HepG2 (cell line): ENCODE measurements around the gene IFI35. TPM values are rescaled to one million over a fixed set of nuclear protein-coding genes. Genes with fewer than 3 reads are reported as not detected.
A peak's percentile ranks its signal among the peaks of the same experiment; 100 is the strongest.

Experiments used
- BCLAF1 ChIP-seq: fragments of 450-650 bp; IDR thresholded peaks from 2 replicates; pipeline ENCODE4 v1.6.1; 2017; ENCODE audit warnings: mild to moderate bottlenecking
- BORCS8-MEF2B ChIP-seq: sonication (generic); formaldehyde crosslinking; IDR thresholded peaks from 2 replicates; pipeline ENCODE4 v1.8.0; 2022; ENCODE audit warnings: mild to moderate bottlenecking, missing genetic modification reagents
- CENPX ChIP-seq: sonication (generic); formaldehyde crosslinking; IDR thresholded peaks from 2 replicates; pipeline ENCODE4 v1.9.0; 2021; ENCODE audit warnings: mild to moderate bottlenecking, missing genetic modification reagents, moderate library complexity
- FOSL1 ChIP-seq: sonication (generic); formaldehyde crosslinking; IDR thresholded peaks from 2 replicates; pipeline ENCODE4 v1.9.0; 2021; ENCODE audit warnings: missing genetic modification reagents, borderline replicate concordance
- HOXD1 ChIP-seq: sonication (generic); formaldehyde crosslinking; IDR thresholded peaks from 2 replicates; pipeline ENCODE4 v1.5.0; 2020; ENCODE audit warnings: missing genetic modification reagents
- MEIS2 ChIP-seq: sonication (generic); formaldehyde crosslinking; IDR thresholded peaks from 2 replicates; pipeline ENCODE4 v1.9.0; 2021; ENCODE audit warnings: mild to moderate bottlenecking, missing genetic modification reagents
- MTF2 ChIP-seq: sonication (generic); formaldehyde crosslinking; IDR thresholded peaks from 2 replicates; pipeline ENCODE4 v1.5.0; 2020; ENCODE audit warnings: missing genetic modification reagents, borderline replicate concordance
- NFE2L2 ChIP-seq: fragments of 150-350 bp; IDR thresholded peaks from 2 replicates; pipeline ENCODE4 v1.6.1; 2014; ENCODE audit warnings: low read length
- NFKB2 ChIP-seq: sonication (generic); formaldehyde crosslinking; IDR thresholded peaks from 2 replicates; pipeline ENCODE4 v1.4.0; 2020; ENCODE audit warnings: missing genetic modification reagents, borderline replicate concordance
- PRDM4 ChIP-seq: sonication (generic); formaldehyde crosslinking; IDR thresholded peaks from 2 replicates; pipeline ENCODE4 v1.9.0; 2021; ENCODE audit warnings: missing genetic modification reagents, borderline replicate concordance
- REXO4 ChIP-seq: sonication (generic); formaldehyde crosslinking; IDR thresholded peaks from 2 replicates; pipeline ENCODE4 v1.8.0; 2022; ENCODE audit warnings: missing genetic modification reagents, mild to moderate bottlenecking, borderline replicate concordance
- SMAD9 ChIP-seq: sonication (generic); formaldehyde crosslinking; IDR thresholded peaks from 2 replicates; pipeline ENCODE4 v1.5.1; 2020; ENCODE audit warnings: mild to moderate bottlenecking, missing genetic modification reagents
- SP4 ChIP-seq: sonication (generic); formaldehyde crosslinking; IDR thresholded peaks from 2 replicates; pipeline ENCODE4 v1.8.1; 2023; ENCODE audit warnings: mild to moderate bottlenecking, missing genetic modification reagents
- TCF7L2 ChIP-seq: IDR thresholded peaks from 2 replicates; pipeline ENCODE4 v1.6.1; 2011; ENCODE audit warnings: mild to moderate bottlenecking, low read depth, low read length, moderate library complexity
- ZBTB43 ChIP-seq: sonication (generic); formaldehyde crosslinking; conservative IDR thresholded peaks from 2 replicates; pipeline ENCODE4 v1.4.0; 2020; ENCODE audit warnings: missing genetic modification reagents
- ZC3H13 ChIP-seq: sonication (generic); formaldehyde crosslinking; IDR thresholded peaks from 2 replicates; pipeline ENCODE4 v1.8.1; 2023; ENCODE audit warnings: mild to moderate bottlenecking, missing genetic modification reagents, moderate library complexity
- ZFP37 ChIP-seq: sonication (generic); formaldehyde crosslinking; IDR thresholded peaks from 2 replicates; pipeline ENCODE4 v1.4.0; 2020; ENCODE audit warnings: missing genetic modification reagents, borderline replicate concordance
- ZNF235 ChIP-seq: sonication (generic); formaldehyde crosslinking; IDR thresholded peaks from 2 replicates; pipeline ENCODE4 v1.8.1; 2023; ENCODE audit warnings: mild to moderate bottlenecking, missing genetic modification reagents, borderline replicate concordance
- ZNF253 ChIP-seq: sonication (generic); formaldehyde crosslinking; IDR thresholded peaks from 2 replicates; pipeline ENCODE4 v1.8.0; 2022; ENCODE audit warnings: mild to moderate bottlenecking, missing genetic modification reagents, borderline replicate concordance
- ZNF512 ChIP-seq: sonication (generic); formaldehyde crosslinking; IDR thresholded peaks from 2 replicates; pipeline ENCODE4 v1.4.0; 2020; ENCODE audit warnings: mild to moderate bottlenecking, missing genetic modification reagents
- ZNF709 ChIP-seq: sonication (generic); formaldehyde crosslinking; IDR thresholded peaks from 2 replicates; pipeline ENCODE4 v1.5.0; 2020; ENCODE audit warnings: mild to moderate bottlenecking, missing genetic modification reagents
- ZSCAN21 ChIP-seq: sonication (generic); formaldehyde crosslinking; IDR thresholded peaks from 2 replicates; pipeline ENCODE4 v1.8.0; 2022; ENCODE audit warnings: mild to moderate bottlenecking, missing genetic modification reagents, moderate library complexity, borderline replicate concordance
- polyA plus RNA-seq, 8 experiments: library from polyadenylated mRNA; depleted of rRNA in 3 of 8; stranded (reverse) in 7 of 8; unstranded in 1 of 8; fragments of >200 nt; fragmentation: Illumina TruSeq in 4 of 8; extraction: Trizol in 4 of 8; gene quantifications; 2 replicates each; pipeline versions ENCODE4 v1.2.1 to v1.2.3, GENCODE V29; 2011 to 2016; ENCODE audit warnings: low read depth in 4 of 8, missing spikeins in 1 of 8, mixed read lengths in 1 of 8; ENCODE audit not compliant: insufficient read depth in 1 of 8
- total RNA-seq, 5 experiments: library from RNA; depleted of rRNA; stranded (reverse); fragments of >200 nt; fragmentation: Illumina TruSeq; extraction: Trizol; gene quantifications; 2 replicates each; pipeline ENCODE4 v1.2.3, GENCODE V29; 2016; ENCODE audit warnings: low read depth in 1 of 5

Gene IFI35
- total and polyA plus RNA-seq, 2 of the 13 experiments (the other 11 are each of a cell fraction or from before 2014, with no cell fraction given), result 28.9 to 38.1 TPM

- TF ChIP-seq ZBTB43 (CRISPR knock-in tag) (no peak), HOXD1 (CRISPR knock-in tag) (no peak), ZNF235 (0 out of 2 replicates have a peak, but pooled peaks have one; percentile 23), ZSCAN21 (CRISPR knock-in tag) (no peak), SMAD9 (CRISPR knock-in tag) (no peak), ZFP37 (CRISPR knock-in tag) (peak; percentile 67; the same call in 1 of the 2 replicates), MTF2 (CRISPR knock-in tag) (peak; percentile 3; the same call in 1 of the 2 replicates), MEIS2 (no peak; the same call in 1 of the 2 replicates), NFKB2 (no peak), REXO4 (CRISPR knock-in tag) (no peak), BCLAF1 (no peak), ZNF709 (CRISPR knock-in tag) (0 out of 2 replicates have a peak, but pooled peaks have one; percentile 14), TCF7L2 (no peak), ZC3H13 (CRISPR knock-in tag) (no peak; the same call in 1 of the 2 replicates), NFE2L2 (no peak), PRDM4 (CRISPR knock-in tag) (no peak), SP4 (CRISPR knock-in tag) (no peak), ZNF253 (CRISPR knock-in tag) (no peak), CENPX (CRISPR knock-in tag) (no peak), ZNF512 (CRISPR knock-in tag) (no peak), FOSL1 (CRISPR knock-in tag) (no peak), BORCS8-MEF2B (no peak)
Measured at GRCh38 chr17:42979511-42980273, 26.9 kb upstream of the IFI35 start, which contains the start of gene PTGES3L (continued).
